Activated naive CD8-positive, alpha-beta T cell treated with anti-CD3 and anti-CD28 coated beads for 36 hours (primary cell): Measurements from ENCODE around the gene CMC1. TPM values are rescaled to one million over a fixed set of nuclear protein-coding genes. Genes with fewer than 3 reads are reported as not detected.
"Not testable (repeated sequence)": the region's sequence is repeated elsewhere in the genome, so short reads cannot be mapped to it uniquely, and the experiment has no call there.

Experiments
- DNase-seq: peaks from one replicate; pipeline ENCODE4 v3.0.0; 2021
- H3K27ac Mint-ChIP-seq: one replicate; pipeline ENCODE4 v1.8.0; 2022; ENCODE audit warnings: mild to moderate bottlenecking, moderate library complexity, mixed read lengths
- H3K27me3 Mint-ChIP-seq: one replicate; pipeline ENCODE4 v1.8.0; 2022; ENCODE audit warnings: mild to moderate bottlenecking, mixed read lengths
- H3K36me3 Mint-ChIP-seq: one replicate; pipeline ENCODE4 v1.8.0; 2021; ENCODE audit warnings: mild to moderate bottlenecking, mixed read lengths
- H3K4me1 Mint-ChIP-seq: one replicate; pipeline ENCODE4 v1.8.0; 2021; ENCODE audit warnings: mixed read lengths
- H3K4me3 Mint-ChIP-seq: one replicate; pipeline ENCODE4 v1.8.0; 2022; ENCODE audit warnings: mild to moderate bottlenecking, moderate library complexity, mixed read lengths
- H3K9me3 Mint-ChIP-seq: one replicate; pipeline ENCODE4 v1.8.0; 2022; ENCODE audit warnings: mixed read lengths
- total RNA-seq, 2 experiments: library from RNA; stranded (reverse); gene quantifications; one replicate each; pipeline ENCODE4 v1.2.3, GENCODE V29; 2021

The CMC1 gene
- total RNA-seq, 2 experiments from 2014 or later: 23.2 to 23.7 TPM

GRCh38 chr3:28268989-28269388 is 27.6 kb downstream of the CMC1 start:
- no peaks in the 10 kb centered on the region for H3K27me3 Mint-ChIP-seq
- H3K36me3 Mint-ChIP-seq: peaks cover 56% of the 10 kb centered on the region
- no peak overlapping the region for H3K4me3 Mint-ChIP-seq
- H3K4me1 Mint-ChIP-seq: no peaks in the 10 kb centered on the region
- no peak for DNase-seq
- H3K9me3 Mint-ChIP-seq: peaks cover 23% of the 10 kb centered on the region
- H3K27ac Mint-ChIP-seq: no peak overlapping the region

GRCh38 chr3:28269884-28270283 is 28.5 kb downstream of the CMC1 start:
- H3K4me1 Mint-ChIP-seq, DNase-seq, H3K27ac Mint-ChIP-seq, H3K27me3 Mint-ChIP-seq, H3K4me3 Mint-ChIP-seq: not testable (repeated sequence)
- peaks cover 64% of the 10 kb centered on the region for H3K36me3 Mint-ChIP-seq
- peaks cover 28% of the 10 kb centered on the region for H3K9me3 Mint-ChIP-seq

GRCh38 chr3:28273837-28274236 is 32.4 kb downstream of the CMC1 start:
- H3K27me3 Mint-ChIP-seq: no peaks in the 10 kb centered on the region
- H3K27ac Mint-ChIP-seq: no peak overlapping the region
- peaks cover 2% of the 10 kb centered on the region for H3K4me1 Mint-ChIP-seq
- peaks cover 28% of the 10 kb centered on the region for H3K9me3 Mint-ChIP-seq
- H3K36me3 Mint-ChIP-seq: peaks cover 66% of the 10 kb centered on the region
- no peak overlapping the region for H3K4me3 Mint-ChIP-seq
- DNase-seq: no peak

- no peaks in the 10 kb centered on the region for H3K27me3 Mint-ChIP-seq
- H3K4me1 Mint-ChIP-seq: peaks cover 2% of the 10 kb centered on the region
- peaks cover 20% of the 10 kb centered on the region for H3K36me3 Mint-ChIP-seq
- H3K27ac Mint-ChIP-seq: no peak overlapping the region
- peaks cover 6% of the 10 kb centered on the region for H3K9me3 Mint-ChIP-seq
- DNase-seq: no peak
- H3K4me3 Mint-ChIP-seq: no peak overlapping the region
These were observed 37.5 kb downstream of the CMC1 start for GRCh38 chr3:28278918-28279317.

GRCh38 chr3:28279770-28280169 is 38.4 kb downstream of the CMC1 start:
- Mint-ChIP-seq H3K4me3 (no peak overlapping the region), H3K4me1 (peaks cover 2% of the 10 kb centered on the region), H3K9me3 (no peaks in the 10 kb centered on the region)

GRCh38 chr3:28280781-28281180 is 39.4 kb downstream of the CMC1 start:
- Mint-ChIP-seq H3K36me3 (peaks cover 5% of the 10 kb centered on the region), H3K27me3 (no peaks in the 10 kb centered on the region), H3K4me3 (no peak overlapping the region), H3K27ac (no peak overlapping the region), H3K9me3 (no peaks in the 10 kb centered on the region), H3K4me1 (peaks cover 2% of the 10 kb centered on the region)
- no peak for DNase-seq

More at GRCh38 chr3:28279770-28280169, 38.4 kb downstream of the CMC1 start:
- H3K27ac Mint-ChIP-seq: no peak overlapping the region
- no peak for DNase-seq
- no peaks in the 10 kb centered on the region for H3K27me3 Mint-ChIP-seq
- H3K36me3 Mint-ChIP-seq: peaks cover 13% of the 10 kb centered on the region

GRCh38 chr3:28286595-28286994 is 45.2 kb downstream of the CMC1 start:
- Mint-ChIP-seq H3K36me3 (peaks cover 14% of the 10 kb centered on the region), H3K27ac (no peak overlapping the region), H3K4me3 (no peak overlapping the region), H3K9me3 (no peaks in the 10 kb centered on the region), H3K4me1 (peaks cover 9% of the 10 kb centered on the region), H3K27me3 (no peaks in the 10 kb centered on the region)
- DNase-seq: no peak

- Mint-ChIP-seq H3K27ac (no peak overlapping the region), H3K27me3 (no peaks in the 10 kb centered on the region), H3K9me3 (no peaks in the 10 kb centered on the region), H3K4me1 (peaks cover 9% of the 10 kb centered on the region), H3K4me3 (no peak overlapping the region), H3K36me3 (peaks cover 16% of the 10 kb centered on the region)
- no peak for DNase-seq
These were observed 45.6 kb downstream of the CMC1 start for GRCh38 chr3:28287046-28287445.

- Mint-ChIP-seq H3K27me3 (no peaks in the 10 kb centered on the region), H3K9me3 (no peaks in the 10 kb centered on the region)
These were observed 49.5 kb downstream of the CMC1 start for GRCh38 chr3:28290863-28291300.

GRCh38 chr3:28291577-28291976 is 50.2 kb downstream of the CMC1 start:
- no peak overlapping the region for H3K4me3 Mint-ChIP-seq
- no peak overlapping the region for H3K27ac Mint-ChIP-seq
- peaks cover 22% of the 10 kb centered on the region for H3K36me3 Mint-ChIP-seq
- H3K4me1 Mint-ChIP-seq: peaks cover 26% of the 10 kb centered on the region
- H3K9me3 Mint-ChIP-seq: no peaks in the 10 kb centered on the region
- H3K27me3 Mint-ChIP-seq: no peaks in the 10 kb centered on the region
- no peak for DNase-seq

More at GRCh38 chr3:28290863-28291300, 49.5 kb downstream of the CMC1 start:
- H3K36me3 Mint-ChIP-seq: peaks cover 22% of the 10 kb centered on the region
- H3K4me3 Mint-ChIP-seq: no peak overlapping the region
- no peak overlapping the region for H3K27ac Mint-ChIP-seq
- no peak for DNase-seq
- peaks cover 24% of the 10 kb centered on the region for H3K4me1 Mint-ChIP-seq

- Mint-ChIP-seq H3K9me3 (no peaks in the 10 kb centered on the region), H3K4me1 (peaks cover 21% of the 10 kb centered on the region)
- no peak for DNase-seq
These were observed 51.2 kb downstream of the CMC1 start for GRCh38 chr3:28292622-28293021.

GRCh38 chr3:28294667-28295413 is 53.4 kb downstream of the CMC1 start:
- no peak overlapping the region for H3K27ac Mint-ChIP-seq
- H3K4me1 Mint-ChIP-seq: peaks cover 21% of the 10 kb centered on the region
- H3K4me3 Mint-ChIP-seq: no peak overlapping the region
- no peaks in the 10 kb centered on the region for H3K27me3 Mint-ChIP-seq
- peaks cover 29% of the 10 kb centered on the region for H3K36me3 Mint-ChIP-seq
- no peak for DNase-seq
- no peaks in the 10 kb centered on the region for H3K9me3 Mint-ChIP-seq

More at GRCh38 chr3:28292622-28293021, 51.2 kb downstream of the CMC1 start:
- Mint-ChIP-seq H3K36me3 (peaks cover 28% of the 10 kb centered on the region), H3K27ac (no peak overlapping the region), H3K4me3 (no peak overlapping the region), H3K27me3 (no peaks in the 10 kb centered on the region)

GRCh38 chr3:28295898-28296490 is 54.6 kb downstream of the CMC1 start:
- H3K36me3 Mint-ChIP-seq: peaks cover 20% of the 10 kb centered on the region
- no peak overlapping the region for H3K27ac Mint-ChIP-seq
- peaks cover 17% of the 10 kb centered on the region for H3K4me1 Mint-ChIP-seq
- no peaks in the 10 kb centered on the region for H3K9me3 Mint-ChIP-seq
- DNase-seq: no peak
- no peaks in the 10 kb centered on the region for H3K27me3 Mint-ChIP-seq
- no peak overlapping the region for H3K4me3 Mint-ChIP-seq

- Mint-ChIP-seq H3K9me3 (no peaks in the 10 kb centered on the region), H3K36me3 (peaks cover 10% of the 10 kb centered on the region), H3K27ac (no peak overlapping the region), H3K4me1 (peaks cover 14% of the 10 kb centered on the region), H3K27me3 (no peaks in the 10 kb centered on the region), H3K4me3 (no peak overlapping the region)
- no peak for DNase-seq
These were observed 58.3 kb downstream of the CMC1 start for GRCh38 chr3:28299705-28300104.

GRCh38 chr3:28300345-28300962 is 59.0 kb downstream of the CMC1 start:
- Mint-ChIP-seq H3K36me3 (peaks cover 13% of the 10 kb centered on the region), H3K9me3 (no peaks in the 10 kb centered on the region), H3K27me3 (no peaks in the 10 kb centered on the region), H3K4me3 (no peak overlapping the region), H3K4me1 (peaks cover 7% of the 10 kb centered on the region), H3K27ac (no peak overlapping the region)
- no peak for DNase-seq
